Osteoblast (primary cell): Measurements from ENCODE around the gene ALPL. TPM values are rescaled to one million over a fixed set of nuclear protein-coding genes. Genes with fewer than 3 reads are reported as not detected.

Experiments
- DNase-seq: peaks from one replicate; pipeline ENCODE4 v3.0.0; 2011; ENCODE audit warnings: low spot score, mixed read lengths; ENCODE audit not compliant: insufficient read length; ENCODE audit errors: missing footprints
- H2AFZ ChIP-seq: 2 replicates; pipeline ENCODE4 v1.6.0; 2011; ENCODE audit warnings: mild to moderate bottlenecking, low read length
- H3K27ac ChIP-seq: 2 replicates; pipeline ENCODE4 v1.5.1; 2011; ENCODE audit warnings: mild to moderate bottlenecking, low read depth, low read length, moderate library complexity
- H3K27me3 ChIP-seq: 2 replicates; pipeline ENCODE4 v1.6.0; 2012; ENCODE audit warnings: mild to moderate bottlenecking, control low read depth, inconsistent platforms, low read length, moderate library complexity; ENCODE audit not compliant: insufficient read depth
- H3K36me3 ChIP-seq: 2 replicates; pipeline ENCODE4 v1.5.1; 2011; ENCODE audit warnings: mild to moderate bottlenecking, low read length, control low read depth, moderate library complexity; ENCODE audit not compliant: insufficient read depth
- H3K4me1 ChIP-seq: 2 replicates; pipeline ENCODE4 v1.5.1; 2011; ENCODE audit warnings: mild to moderate bottlenecking, low read length, control low read depth, moderate library complexity; ENCODE audit not compliant: insufficient read depth
- H3K4me2 ChIP-seq: 2 replicates; pipeline ENCODE4 v1.6.0; 2011; ENCODE audit warnings: mild to moderate bottlenecking, low read length; ENCODE audit not compliant: insufficient read depth
- H3K4me3 ChIP-seq: fragments of 200-600 bp; sonication (generic); 3 replicates; pipeline ENCODE4 v1.5.1; 2012; ENCODE audit warnings: mild to moderate bottlenecking, low read length, inconsistent platforms; ENCODE audit not compliant: insufficient read depth
- H3K79me2 ChIP-seq: 2 replicates; pipeline ENCODE4 v1.6.0; 2012; ENCODE audit warnings: mild to moderate bottlenecking, low read length, control low read depth, inconsistent platforms; ENCODE audit not compliant: insufficient read depth
- H3K9me3 ChIP-seq: 2 replicates; pipeline ENCODE4 v1.5.1; 2011; ENCODE audit warnings: low read depth, low read length, control low read depth
- H4K20me1 ChIP-seq: 2 replicates; pipeline ENCODE4 v1.6.0; 2012; ENCODE audit warnings: mild to moderate bottlenecking, low read length, control low read depth; ENCODE audit not compliant: insufficient read depth
- CTCF ChIP-seq: IDR thresholded peaks from 2 replicates; pipeline ENCODE4 v1.5.1; 2011; ENCODE audit warnings: mild to moderate bottlenecking, low read depth, low read length, moderate library complexity; ENCODE audit errors: extremely low read depth
- total RNA-seq: library from RNA; depleted of rRNA; stranded (reverse); fragments of >200 nt; gene quantifications from 2 replicates; pipeline ENCODE4 v1.2.3, GENCODE V29; 2012

The ALPL gene
- total RNA-seq, 1 donor, result 8.0 TPM

DNA sequence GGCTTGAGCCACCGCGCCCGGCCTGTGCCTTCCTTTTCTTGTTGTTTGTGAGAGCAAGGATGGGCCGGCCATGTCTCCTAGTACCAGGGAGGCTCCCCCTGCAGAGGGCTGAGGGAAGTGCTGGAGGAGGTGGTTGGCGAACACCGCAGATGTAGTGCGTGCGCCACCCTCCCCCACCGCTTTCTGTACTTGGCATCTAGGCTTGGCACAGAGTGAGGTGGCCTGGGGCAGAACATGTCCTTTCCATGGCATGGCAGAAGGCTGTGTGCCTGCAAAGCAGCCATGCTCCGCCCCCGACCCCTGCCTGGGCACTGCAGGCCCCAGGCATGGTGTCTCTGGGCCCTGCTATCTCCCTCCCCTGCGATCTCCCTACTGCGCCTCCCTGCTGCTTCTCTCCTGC, 30.7 kb downstream of the ALPL start:
- peak; percentile 23 for TF ChIP-seq CTCF
- peaks cover 5% of the 10 kb centered on the region for H4K20me1 ChIP-seq
- H3K27me3 ChIP-seq, result peaks cover 15% of the 10 kb centered on the region
- peaks cover 19% of the 10 kb centered on the region for H3K4me1 ChIP-seq
- H3K9me3 ChIP-seq, result no peaks in the 10 kb centered on the region
- no peak overlapping the region for H2AFZ ChIP-seq
- H3K79me2 ChIP-seq, result no peaks in the 10 kb centered on the region
- DNase-seq, result no peak
- H3K27ac ChIP-seq, result no peak overlapping the region
- H3K4me2 ChIP-seq, result no peak overlapping the region
- no peak overlapping the region for H3K4me3 ChIP-seq
- H3K36me3 ChIP-seq, result no peaks in the 10 kb centered on the region

DNA sequence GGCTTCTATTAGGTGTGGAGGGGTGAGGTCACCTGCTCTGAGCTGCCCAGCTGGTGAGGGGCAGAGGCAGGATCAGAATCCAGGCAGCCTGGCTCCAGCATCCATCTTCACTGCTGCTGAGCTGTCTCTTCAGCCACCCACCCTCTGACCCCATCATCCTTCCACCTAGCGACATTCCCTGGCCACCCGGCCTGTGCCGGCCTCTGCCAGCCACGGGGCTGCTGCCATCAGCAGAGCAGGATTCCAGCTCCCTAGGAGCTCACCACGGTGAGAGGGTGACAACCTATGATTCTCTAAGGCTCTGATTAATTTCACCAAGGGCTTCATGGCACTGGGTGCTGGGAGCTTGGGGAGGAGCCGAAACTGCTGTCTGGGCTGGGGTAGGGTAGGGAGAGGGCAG, 32.1 kb downstream of the ALPL start:
- Histone ChIP-seq H3K4me3 (no peak overlapping the region), H2AFZ (no peak overlapping the region), H4K20me1 (peaks cover 4% of the 10 kb centered on the region), H3K9me3 (no peaks in the 10 kb centered on the region), H3K4me1 (peaks cover 19% of the 10 kb centered on the region), H3K36me3 (no peaks in the 10 kb centered on the region), H3K27ac (peak overlapping the region; percentile 74), H3K4me2 (peak overlapping the region; percentile 41), H3K27me3 (peaks cover 11% of the 10 kb centered on the region), H3K79me2 (no peaks in the 10 kb centered on the region)
- TF ChIP-seq CTCF, result no peak
- no peak for DNase-seq

- peaks cover 4% of the 10 kb centered on the region for H4K20me1 ChIP-seq
- H3K9me3 ChIP-seq, result no peaks in the 10 kb centered on the region
- no peaks in the 10 kb centered on the region for H3K36me3 ChIP-seq
- no peak for TF ChIP-seq CTCF
- H3K27me3 ChIP-seq, result peaks cover 11% of the 10 kb centered on the region
- peak overlapping the region; percentile 39 for H2AFZ ChIP-seq
- DNase-seq, result peak; percentile 98
- peak overlapping the region; percentile 41 for H3K4me2 ChIP-seq
- no peaks in the 10 kb centered on the region for H3K79me2 ChIP-seq
- peak overlapping the region; percentile 74 for H3K27ac ChIP-seq
- H3K4me3 ChIP-seq, result no peak overlapping the region
- peaks cover 19% of the 10 kb centered on the region for H3K4me1 ChIP-seq
These were observed 32.6 kb downstream of the ALPL start for GRCh38 chr1:21541835-21542234.

GRCh38 chr1:21543598-21543997, 34.4 kb downstream of the ALPL start:
- TF ChIP-seq CTCF, result no peak
- H3K36me3 ChIP-seq, result no peaks in the 10 kb centered on the region
- no peak for DNase-seq
- no peak overlapping the region for H3K4me2 ChIP-seq
- H3K27ac ChIP-seq, result no peak overlapping the region
- peaks cover 16% of the 10 kb centered on the region for H3K4me1 ChIP-seq
- H3K27me3 ChIP-seq, result peaks cover 2% of the 10 kb centered on the region
- no peaks in the 10 kb centered on the region for H3K9me3 ChIP-seq
- no peak overlapping the region for H2AFZ ChIP-seq
- peaks cover 4% of the 10 kb centered on the region for H4K20me1 ChIP-seq
- no peak overlapping the region for H3K4me3 ChIP-seq
- H3K79me2 ChIP-seq, result no peaks in the 10 kb centered on the region
